ENCODE data around the gene RASA3. TPM values are rescaled to one million over a fixed set of nuclear protein-coding genes. Genes with fewer than 3 reads are reported as not detected.

Gene RASA3
- total and polyA plus RNA-seq, 2 of the 8 experiments (the other 6 are each of a cell fraction or from before 2014, with no cell fraction given): 7.5 to 21.9 TPM

DNA sequence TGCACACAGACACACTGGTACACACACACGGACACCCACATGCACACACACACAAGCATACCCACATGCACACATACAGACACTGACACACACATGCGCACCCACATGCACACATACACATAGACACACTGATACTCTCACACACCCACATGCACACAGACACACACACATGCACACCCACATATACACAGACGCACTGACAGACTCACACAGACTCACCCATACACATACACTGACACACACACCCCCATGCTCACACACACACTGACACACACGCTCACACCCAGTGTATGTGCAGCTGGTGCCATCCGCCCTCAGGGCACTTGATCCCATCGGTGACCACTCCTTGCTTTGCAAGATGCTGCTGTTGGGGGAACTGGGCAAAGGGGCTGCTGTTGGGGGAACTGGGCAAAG is 9.7 kb upstream of the RASA3 start (continued):
- TF ChIP-seq CHD7 (IDR thresholded peaks at IDR 0.05; ENCODE audit: insufficient replicate concordance, low read length): no peak
- TF ChIP-seq PHF8 (conservative IDR thresholded peaks at IDR 0.05; ENCODE audit: low read depth, low read length): no peak
- no peak for TF ChIP-seq ZNF274 (IDR thresholded peaks at IDR 0.05; ENCODE audit: borderline replicate concordance, extremely low read depth, low read length)
